Loucy (cell line): ENCODE results near the gene GPR152.

ENCODE experiments used
- CTCF ChIP-seq: fragments of 200-600 bp; sonication (generic); conservative IDR thresholded peaks from 2 replicates; pipeline ENCODE4 v1.5.1; 2014; ENCODE audit warnings: mild to moderate bottlenecking, antibody characterized with exemption, low read length
- EZH2phosphoT487 ChIP-seq: fragments of 200-600 bp; IDR thresholded peaks from 2 replicates; pipeline ENCODE4 v1.6.1; 2018; ENCODE audit warnings: antibody characterized with exemption, mild to moderate bottlenecking, moderate library complexity, borderline replicate concordance

GRCh38 chr11:67493548-67494370 lies 41.2 kb upstream of the GPR152 start:
- TF ChIP-seq CTCF (no peak), EZH2phosphoT487 (no peak)
